GM23338 (cell line): ENCODE measurements around the gene PINK1. TPM values are rescaled to one million over a fixed set of nuclear protein-coding genes. Genes with fewer than 3 reads are reported as not detected.

Experiments used
- ATAC-seq: fragments of 200-7000 bp; cut with Tn5 transposase; 3 replicates; pipeline ENCODE4 v1.9.1; 2020
- DNase-seq: peaks from one replicate; pipeline ENCODE4 v3.0.0-alpha.2; 2015; ENCODE audit warnings: low spot score
- H2AFZ ChIP-seq: fragments of 200-600 bp; sonication (generic); 2 replicates; pipeline ENCODE4 v1.8.0; 2016; ENCODE audit warnings: antibody characterized with exemption, mild to moderate bottlenecking, moderate library complexity
- H3F3A ChIP-seq: fragments of 200-600 bp; sonication (generic); replicated peaks from 2 replicates; pipeline ENCODE4 v1.8.0; 2017; ENCODE audit warnings: antibody characterized with exemption, mixed run types, low read depth
- H3K27ac ChIP-seq: fragments of 200-600 bp; sonication (generic); 2 replicates; pipeline ENCODE4 v1.6.1; 2016; ENCODE audit warnings: low read depth
- H3K27me3 ChIP-seq: fragments of 200-600 bp; sonication (generic); 2 replicates; pipeline ENCODE4 v1.8.0; 2016; ENCODE audit warnings: mild to moderate bottlenecking, mixed run types, moderate library complexity; ENCODE audit not compliant: insufficient read depth
- H3K36me3 ChIP-seq: fragments of 200-600 bp; sonication (generic); 2 replicates; pipeline ENCODE4 v1.8.0; 2016; ENCODE audit warnings: mild to moderate bottlenecking; ENCODE audit not compliant: insufficient read depth
- H3K4me1 ChIP-seq: fragments of 200-600 bp; sonication (generic); 2 replicates; pipeline ENCODE4 v1.8.0; 2016; ENCODE audit warnings: mild to moderate bottlenecking, moderate library complexity; ENCODE audit not compliant: insufficient read depth
- H3K4me2 ChIP-seq: fragments of 200-600 bp; sonication (generic); 2 replicates; pipeline ENCODE4 v1.7.1; 2017; ENCODE audit warnings: mixed run types
- H3K4me3 ChIP-seq: fragments of 200-600 bp; sonication (generic); 2 replicates; pipeline ENCODE4 v1.6.1; 2016; ENCODE audit warnings: mixed run types
- H3K79me2 ChIP-seq: fragments of 200-600 bp; sonication (generic); replicated peaks from 2 replicates; pipeline ENCODE4 v1.8.0; 2017; ENCODE audit warnings: mild to moderate bottlenecking; ENCODE audit not compliant: insufficient read depth
- H3K9me2 ChIP-seq: fragments of 200-600 bp; sonication (generic); 2 replicates; pipeline ENCODE4 v1.8.0; 2017; ENCODE audit not compliant: insufficient read depth
- H4K20me1 ChIP-seq: fragments of 200-600 bp; sonication (generic); replicated peaks from 2 replicates; pipeline ENCODE4 v1.8.0; 2017; ENCODE audit warnings: mild to moderate bottlenecking; ENCODE audit not compliant: insufficient read depth
- H3K27ac Mint-ChIP-seq: 2 replicates; pipeline ENCODE4 v1.8.0; 2020; ENCODE audit warnings: inconsistent platforms, mild to moderate bottlenecking, moderate library complexity, mixed read lengths
- H3K27me3 Mint-ChIP-seq: 3 replicates; pipeline ENCODE4 v1.8.0; 2022; ENCODE audit warnings: low read depth, mild to moderate bottlenecking, moderate library complexity, mixed read lengths, inconsistent platforms; ENCODE audit not compliant: insufficient read depth, poor library complexity
- H3K36me3 Mint-ChIP-seq: 3 replicates; pipeline ENCODE4 v1.8.0; 2021; ENCODE audit warnings: low read depth, mild to moderate bottlenecking, inconsistent platforms, moderate library complexity, mixed read lengths
- H3K4me1 Mint-ChIP-seq: 3 replicates; pipeline ENCODE4 v1.8.0; 2020; ENCODE audit warnings: mild to moderate bottlenecking, inconsistent platforms, mixed read lengths
- H3K4me3 Mint-ChIP-seq: 3 replicates; pipeline ENCODE4 v1.8.0; 2021; ENCODE audit warnings: moderate library complexity, mild to moderate bottlenecking, inconsistent platforms, mixed read lengths
- H3K9me3 Mint-ChIP-seq: 3 replicates; pipeline ENCODE4 v1.8.0; 2020; ENCODE audit warnings: moderate library complexity, mild to moderate bottlenecking, inconsistent platforms, mixed read lengths
- ETS1 ChIP-seq: IDR thresholded peaks from 2 replicates; pipeline ENCODE4 v1.6.1; 2016; ENCODE audit warnings: antibody characterized with exemption
- EZH2phosphoT487 ChIP-seq: fragments of 200-600 bp; sonication (generic); IDR thresholded peaks from one replicate; pipeline ENCODE4 v1.8.1; 2018; ENCODE audit warnings: antibody characterized with exemption; ENCODE audit not compliant: unreplicated experiment
- REST ChIP-seq: IDR thresholded peaks from one replicate; pipeline ENCODE4 v1.6.1; 2018; ENCODE audit warnings: antibody characterized with exemption; ENCODE audit not compliant: unreplicated experiment
- STAT1 ChIP-seq: IDR thresholded peaks from one replicate; pipeline ENCODE4 v1.6.1; 2016; ENCODE audit warnings: antibody characterized with exemption; ENCODE audit not compliant: unreplicated experiment
- ZNF331 ChIP-seq: fragments of 250-450 bp; sonication (Bioruptor Pico); IDR thresholded peaks from 2 replicates; pipeline ENCODE4 v1.5.0; 2020; ENCODE audit warnings: low read depth, mild to moderate bottlenecking, moderate library complexity
- polyA plus RNA-seq: library from polyadenylated mRNA; unstranded; fragments of >200 nt; fragmentation: Nextera tagmentation; extraction: Ambion mirVana; gene quantifications from 2 replicates; pipeline ENCODE4 v1.2.1, GENCODE V29; 2016
- total RNA-seq: library from RNA; depleted of rRNA; stranded (reverse); fragments of >200 nt; shearing (Covaris generic); gene quantifications from 2 replicates; pipeline ENCODE4 v1.2.3, GENCODE V29; 2014

Gene PINK1
- total and polyA plus RNA-seq, 2 experiments from 2014 or later: 20.8 to 42.7 TPM

- Histone ChIP-seq H3K36me3 (no peaks in the 10 kb centered on the region), H3K9me2 (peaks cover 8% of the 10 kb centered on the region; the same call in 1 of the 2 replicates), H2AFZ (no peak overlapping the region), H3K4me3 (no peak overlapping the region), H3K27ac (no peak overlapping the region), H3F3A (no peaks in the 10 kb centered on the region), H4K20me1 (no peaks in the 10 kb centered on the region), H3K4me2 (no peak overlapping the region), H3K4me1 (no peaks in the 10 kb centered on the region; the same call in 1 of the 2 replicates), H3K27me3 (no peaks in the 10 kb centered on the region), H3K79me2 (no peaks in the 10 kb centered on the region)
- no peaks in the 10 kb centered on the region; the same call in 2 of the 3 replicates for H3K36me3 Mint-ChIP-seq
- H3K27me3 Mint-ChIP-seq: peaks cover 4% of the 10 kb centered on the region
- DNase-seq (no peak), ATAC-seq (no peak)
- H3K4me3 Mint-ChIP-seq: no peak overlapping the region
- TF ChIP-seq EZH2phosphoT487: no peak
- H3K4me1 Mint-ChIP-seq: no peaks in the 10 kb centered on the region
- no peak overlapping the region for H3K27ac Mint-ChIP-seq
- no peaks in the 10 kb centered on the region; the same call in 2 of the 3 replicates for H3K9me3 Mint-ChIP-seq
Measured at GRCh38 chr1:20602851-20603450, 30.3 kb upstream of the PINK1 start.

- H3K9me2 ChIP-seq: peaks cover 8% of the 10 kb centered on the region; the same call in 1 of the 2 replicates
- Mint-ChIP-seq H3K27me3 (peaks cover 4% of the 10 kb centered on the region), H3K4me1 (no peaks in the 10 kb centered on the region), H3K27ac (no peak overlapping the region), H3K36me3 (no peaks in the 10 kb centered on the region; the same call in 2 of the 3 replicates), H3K4me3 (no peak overlapping the region), H3K9me3 (no peaks in the 10 kb centered on the region; the same call in 2 of the 3 replicates)
- DNase-seq (no peak), ATAC-seq (no peak)
- no peaks in the 10 kb centered on the region for H3K27me3 ChIP-seq
- TF ChIP-seq ETS1: no peak
- TF ChIP-seq STAT1: no peak
- no peak for TF ChIP-seq REST
- no peak for TF ChIP-seq ZNF331 (CRISPR knock-in tag)
- H3K79me2 ChIP-seq: no peaks in the 10 kb centered on the region
- H3K27ac ChIP-seq: no peak overlapping the region
- no peak overlapping the region for H2AFZ ChIP-seq
- H3K36me3 ChIP-seq: no peaks in the 10 kb centered on the region
- no peaks in the 10 kb centered on the region; the same call in 1 of the 2 replicates for H3K4me1 ChIP-seq
- no peaks in the 10 kb centered on the region for H3F3A ChIP-seq
- no peak overlapping the region for H3K4me3 ChIP-seq
- H4K20me1 ChIP-seq: no peaks in the 10 kb centered on the region
- no peak overlapping the region for H3K4me2 ChIP-seq
Measured at GRCh38 chr1:20603504-20604464, 29.5 kb upstream of the PINK1 start.
